HEK293 (cell line): ENCODE results near the gene CFP.

Experiments
- CTCF ChIA-PET: fragments of 350-600 bp; formaldehyde crosslinking; extraction: SDS; loops from one replicate; lab custom pipeline; 2021; ENCODE audit warnings: antibody characterized with exemption; lab: Yijun Ruan, JAX
- POLR2A ChIA-PET: fragments of 300-600 bp; formaldehyde crosslinking; extraction: SDS; loops from one replicate; lab custom pipeline; 2020; ENCODE audit warnings: antibody characterized with exemption, inconsistent platforms; lab: Yijun Ruan, JAX
- H3K27ac ChIP-seq: fragments of 200-500 bp; sonication (Bioruptor generic); 2 replicates; pipeline ENCODE4 v1.5.1; 2014; ENCODE audit warnings: low read depth, low read length, control low read depth, inconsistent platforms; ENCODE audit errors: extremely low read depth
- H3K36me3 ChIP-seq, 2 experiments: fragments of 200-500 bp in 1 of 2; sonication (Bioruptor generic) in 1 of 2; 1 replicate in 1 of 2; 2 replicates in 1 of 2; pipeline ENCODE4 v1.5.1; 2014 to 2017; ENCODE audit warnings: inconsistent platforms in 2 of 2, low read length in 2 of 2; ENCODE audit not compliant: control insufficient read depth in 2 of 2, insufficient read depth in 1 of 2
- H3K4me1 ChIP-seq: fragments of 200-500 bp; sonication (Bioruptor generic); 2 replicates; pipeline ENCODE4 v1.5.1; 2014; ENCODE audit warnings: mild to moderate bottlenecking, low read length, inconsistent platforms; ENCODE audit not compliant: control insufficient read depth, insufficient read depth
- H3K4me3 ChIP-seq: 2 replicates; pipeline ENCODE4 v1.5.1; 2011; ENCODE audit warnings: low read depth, mild to moderate bottlenecking, control low read depth, low read length, moderate library complexity
- H3K9me3 ChIP-seq: fragments of 200-500 bp; sonication (Bioruptor generic); 2 replicates; pipeline ENCODE4 v1.5.1; 2014; ENCODE audit warnings: low read depth, low read length, inconsistent platforms; ENCODE audit not compliant: control insufficient read depth, insufficient read depth
- BCL11A ChIP-seq: fragments of 450-650 bp; formaldehyde crosslinking; IDR thresholded peaks from 2 replicates; pipeline ENCODE4 v1.5.1; 2016; ENCODE audit warnings: low read depth, missing biosample characterization, missing genetic modification characterization
- GFI1B ChIP-seq: fragments of 450-650 bp; formaldehyde crosslinking; IDR thresholded peaks from 2 replicates; pipeline ENCODE4 v1.5.1; 2016; ENCODE audit warnings: missing biosample characterization, missing genetic modification characterization
- HOXC10 ChIP-seq: sonication (generic); formaldehyde crosslinking; IDR thresholded peaks from 2 replicates; pipeline ENCODE4 v1.8.1; 2023; ENCODE audit warnings: mild to moderate bottlenecking, missing genetic modification reagents
- IKZF3 ChIP-seq: fragments of 450-650 bp; IDR thresholded peaks from 2 replicates; pipeline ENCODE4 v1.5.0; 2018; ENCODE audit warnings: missing biosample characterization, mild to moderate bottlenecking, missing genetic modification characterization, moderate library complexity
- KLF7 ChIP-seq: fragments of 450-650 bp; formaldehyde crosslinking; IDR thresholded peaks from 2 replicates; pipeline ENCODE4 v1.5.1; 2016; ENCODE audit warnings: missing biosample characterization, missing genetic modification characterization, borderline replicate concordance
- RBAK ChIP-seq: fragments of 450-650 bp; formaldehyde crosslinking; IDR thresholded peaks from 2 replicates; pipeline ENCODE4 v1.5.1; 2016; ENCODE audit warnings: missing biosample characterization, missing genetic modification characterization
- TRIM28 ChIP-seq: IDR thresholded peaks from 2 replicates; pipeline ENCODE4 v1.6.1; 2011; ENCODE audit warnings: low read length, control low read depth, borderline replicate concordance
- ZBTB21 ChIP-seq: fragments of 450-650 bp; formaldehyde crosslinking; IDR thresholded peaks from 2 replicates; pipeline ENCODE4 v1.5.1; 2017; ENCODE audit warnings: missing biosample characterization, missing genetic modification characterization
- ZBTB26 ChIP-seq: fragments of 450-650 bp; formaldehyde crosslinking; optimal IDR thresholded peaks from 2 replicates; pipeline ENCODE3; 2016; ENCODE audit warnings: missing biosample characterization, mild to moderate bottlenecking, missing genetic modification characterization
- ZFP69B ChIP-seq: fragments of 450-650 bp; formaldehyde crosslinking; IDR thresholded peaks from 2 replicates; pipeline ENCODE4 v1.5.1; 2016; ENCODE audit warnings: missing biosample characterization, missing genetic modification characterization
- ZNF112 ChIP-seq: fragments of 450-650 bp; formaldehyde crosslinking; IDR thresholded peaks from 2 replicates; pipeline ENCODE4 v1.5.0; 2017; ENCODE audit warnings: missing biosample characterization, missing genetic modification characterization
- ZNF155 ChIP-seq: fragments of 450-650 bp; formaldehyde crosslinking; IDR thresholded peaks from 2 replicates; pipeline ENCODE4 v1.5.1; 2016; ENCODE audit warnings: missing biosample characterization, missing genetic modification characterization
- ZNF175 ChIP-seq: fragments of 450-650 bp; formaldehyde crosslinking; IDR thresholded peaks from 2 replicates; pipeline ENCODE4 v1.5.1; 2016; ENCODE audit warnings: missing biosample characterization, missing genetic modification characterization
- ZNF19 ChIP-seq: fragments of 450-650 bp; formaldehyde crosslinking; IDR thresholded peaks from 2 replicates; pipeline ENCODE4; 2016; ENCODE audit warnings: missing biosample characterization, missing genetic modification characterization, low read depth
- ZNF302 ChIP-seq: fragments of 450-650 bp; formaldehyde crosslinking; IDR thresholded peaks from 2 replicates; pipeline ENCODE4 v1.5.1; 2016; ENCODE audit warnings: missing biosample characterization, missing genetic modification characterization, low read depth
- ZNF362 ChIP-seq: fragments of 450-650 bp; formaldehyde crosslinking; IDR thresholded peaks from 2 replicates; pipeline ENCODE4 v1.5.1; 2016; ENCODE audit warnings: missing biosample characterization, missing genetic modification characterization
- ZNF48 ChIP-seq: fragments of 450-650 bp; formaldehyde crosslinking; IDR thresholded peaks from 2 replicates; pipeline ENCODE4 v1.5.1; 2016; ENCODE audit warnings: missing biosample characterization, missing genetic modification characterization
- ZNF560 ChIP-seq: fragments of 450-650 bp; formaldehyde crosslinking; IDR thresholded peaks from 2 replicates; pipeline ENCODE4 v1.5.1; 2017; ENCODE audit warnings: missing biosample characterization, missing genetic modification characterization, borderline replicate concordance
- ZNF571 ChIP-seq: fragments of 450-650 bp; formaldehyde crosslinking; IDR thresholded peaks from 2 replicates; pipeline ENCODE4 v1.5.0; 2017; ENCODE audit warnings: missing biosample characterization, missing genetic modification characterization
- ZNF664 ChIP-seq: fragments of 450-650 bp; formaldehyde crosslinking; IDR thresholded peaks from 2 replicates; pipeline ENCODE4 v1.5.1; 2016; ENCODE audit warnings: missing biosample characterization, missing genetic modification characterization
- ZSCAN30 ChIP-seq: fragments of 450-650 bp; IDR thresholded peaks from 2 replicates; pipeline ENCODE4 v1.5.1; 2018; ENCODE audit warnings: missing biosample characterization, mild to moderate bottlenecking, missing genetic modification characterization, moderate library complexity
- TF ChIP-seq, protein P1 (sequence below): fragments of 450-650 bp; formaldehyde crosslinking; IDR thresholded peaks from 2 replicates; pipeline ENCODE4 v1.5.1; 2016; ENCODE audit warnings: missing biosample characterization, missing genetic modification characterization

The CFP gene

GRCh38 chrX:47662144-47662657 lies 32.5 kb upstream of the CFP start:
- Histone ChIP-seq H3K36me3 (peaks cover 0 to 5% of the 10 kb centered on the region in 2 experiments; a peak in 1 of 3 replicates), H3K27ac (no peak overlapping the region)
- POLR2A ChIA-PET: no interaction called here
- TF ChIP-seq ZNF19 (tag by site-specific recombination) (no peak), ZSCAN30 (no peak), ZBTB26 (tag by site-specific recombination) (no peak), ZBTB21 (tag by site-specific recombination) (no peak), BCL11A (tag by site-specific recombination) (no peak), ZFP69B (tag by site-specific recombination) (no peak), ZNF362 (tag by site-specific recombination) (no peak), ZNF175 (no peak)
- TF ChIP-seq, all 188 proteins: peak for 0
- no peak overlapping the region for H3K4me3 ChIP-seq
- H3K9me3 ChIP-seq: no peaks in the 10 kb centered on the region
- CTCF ChIA-PET: interaction anchor here (0.5 to 0.7 kb wide), 3 partner anchors 10 to 1204 kb away, joined by 3 to 7 read pairs (median 3); no protein-coding TSS in a partner anchor
- no peaks in the 10 kb centered on the region for H3K4me1 ChIP-seq

DNA sequence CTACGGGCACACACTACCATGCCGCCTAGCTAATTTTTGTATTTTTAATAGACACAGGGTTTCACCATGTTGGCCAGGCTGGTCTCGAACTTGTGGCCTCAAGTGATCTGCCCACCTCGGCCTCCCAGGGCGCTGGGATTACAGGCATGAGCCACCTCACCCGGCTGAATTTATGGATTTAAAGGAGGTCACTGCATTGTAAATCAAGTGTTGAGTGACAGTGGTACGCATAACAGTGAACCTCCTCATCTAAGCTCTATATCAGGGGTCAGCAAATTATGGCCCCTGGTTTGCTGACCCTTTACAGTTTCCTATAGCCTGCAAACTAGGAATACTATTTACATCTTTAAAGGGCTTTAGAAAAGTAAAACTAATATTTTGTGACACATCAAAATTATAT lies 31.8 kb upstream of the CFP start:
- Histone ChIP-seq H3K4me3 (no peak overlapping the region), H3K9me3 (no peaks in the 10 kb centered on the region)
- ChIA-PET CTCF (interaction anchor here (0.5 kb wide), 1 partner anchor 1205 kb away, joined by 7 read pairs; no protein-coding TSS in a partner anchor), POLR2A (no interaction called here)
- TF ChIP-seq ZNF155 (no peak), TRIM28 (no peak), GFI1B (tag by site-specific recombination) (no peak), ZNF571 (tag by site-specific recombination) (no peak), ZNF560 (tag by site-specific recombination) (no peak), ZNF302 (tag by site-specific recombination) (no peak), IKZF3 (no peak), ZNF112 (no peak), RBAK (no peak), HOXC10 (CRISPR knock-in tag) (no peak), ZNF48 (tag by site-specific recombination) (no peak), ZNF664 (tag by site-specific recombination) (no peak), KLF7 (tag by site-specific recombination) (no peak)
- TF ChIP-seq, protein P1, sequence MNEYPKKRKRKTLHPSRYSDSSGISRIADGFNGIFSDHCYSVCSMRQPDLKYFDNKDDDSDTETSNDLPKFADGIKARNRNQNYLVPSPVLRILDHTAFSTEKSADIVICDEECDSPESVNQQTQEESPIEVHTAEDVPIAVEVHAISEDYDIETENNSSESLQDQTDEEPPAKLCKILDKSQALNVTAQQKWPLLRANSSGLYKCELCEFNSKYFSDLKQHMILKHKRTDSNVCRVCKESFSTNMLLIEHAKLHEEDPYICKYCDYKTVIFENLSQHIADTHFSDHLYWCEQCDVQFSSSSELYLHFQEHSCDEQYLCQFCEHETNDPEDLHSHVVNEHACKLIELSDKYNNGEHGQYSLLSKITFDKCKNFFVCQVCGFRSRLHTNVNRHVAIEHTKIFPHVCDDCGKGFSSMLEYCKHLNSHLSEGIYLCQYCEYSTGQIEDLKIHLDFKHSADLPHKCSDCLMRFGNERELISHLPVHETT (tag by site-specific recombination): no peak
- TF ChIP-seq, all 188 proteins: peak for 0
- Histone ChIP-seq H3K36me3 (peaks cover under 1 to 12% of the 10 kb centered on the region in 2 experiments; a peak in 2 of 3 replicates), H3K27ac (no peak overlapping the region), H3K4me1 (no peaks in the 10 kb centered on the region)
